WTC11 (cell line): Measurements from ENCODE around the gene GCKR.

Source experiments
- ATF1 ChIP-seq: sonication (generic); formaldehyde crosslinking; IDR thresholded peaks from 2 replicates; pipeline ENCODE4 v1.8.1; 2023; ENCODE audit warnings: mild to moderate bottlenecking, moderate library complexity, missing genetic modification reagents
- ATF2 ChIP-seq: sonication (generic); formaldehyde crosslinking; IDR thresholded peaks from 2 replicates; pipeline ENCODE4 v1.8.1; 2022; ENCODE audit warnings: low read depth, missing genetic modification reagents, borderline replicate concordance
- ATF3 ChIP-seq: sonication (generic); formaldehyde crosslinking; conservative IDR thresholded peaks from 2 replicates; pipeline ENCODE4 v1.8.1; 2022; ENCODE audit warnings: mild to moderate bottlenecking, missing genetic modification reagents
- CBFB ChIP-seq: sonication (generic); formaldehyde crosslinking; IDR thresholded peaks from 2 replicates; pipeline ENCODE4 v1.8.1; 2022; ENCODE audit warnings: mild to moderate bottlenecking, low read depth, missing genetic modification reagents
- CTCF ChIP-seq: fragments of 200-600 bp; IDR thresholded peaks from 2 replicates; pipeline ENCODE4 v1.8.0; 2022; ENCODE audit warnings: antibody characterized with exemption
- FOXP1 ChIP-seq: sonication (generic); formaldehyde crosslinking; IDR thresholded peaks from 2 replicates; pipeline ENCODE4 v1.8.0; 2022; ENCODE audit warnings: missing genetic modification reagents, mild to moderate bottlenecking, moderate library complexity, borderline replicate concordance
- HMGA2 ChIP-seq: fragments of 250-450 bp; sonication (Bioruptor Pico); IDR thresholded peaks from 2 replicates; pipeline ENCODE4 v1.4.0; 2021; ENCODE audit warnings: mild to moderate bottlenecking, moderate library complexity
- MAX ChIP-seq: sonication (generic); formaldehyde crosslinking; IDR thresholded peaks from 2 replicates; pipeline ENCODE4 v1.8.0; 2022; ENCODE audit warnings: mild to moderate bottlenecking, missing genetic modification reagents
- NR1H2 ChIP-seq: sonication (generic); formaldehyde crosslinking; IDR thresholded peaks from 2 replicates; pipeline ENCODE4 v1.9.0; 2021; ENCODE audit warnings: mild to moderate bottlenecking, moderate library complexity, missing genetic modification reagents
- NR3C1 ChIP-seq: sonication (generic); formaldehyde crosslinking; conservative IDR thresholded peaks from 2 replicates; pipeline ENCODE4 v1.8.1; 2023; ENCODE audit warnings: low read depth, mild to moderate bottlenecking, missing genetic modification reagents
- SMAD3 ChIP-seq: sonication (generic); formaldehyde crosslinking; IDR thresholded peaks from 2 replicates; pipeline ENCODE4 v1.8.0; 2022; ENCODE audit warnings: missing genetic modification reagents, mild to moderate bottlenecking, borderline replicate concordance
- TEAD1 ChIP-seq: sonication (generic); formaldehyde crosslinking; IDR thresholded peaks from 2 replicates; pipeline ENCODE4 v1.8.0; 2022; ENCODE audit warnings: mild to moderate bottlenecking, missing genetic modification reagents
- USF1 ChIP-seq: sonication (generic); formaldehyde crosslinking; IDR thresholded peaks from 2 replicates; pipeline ENCODE4 v1.8.0; 2022; ENCODE audit warnings: mild to moderate bottlenecking, missing genetic modification reagents
- ZNF423 ChIP-seq: fragments of 250-450 bp; sonication (Bioruptor Pico); IDR thresholded peaks from 2 replicates; pipeline ENCODE4 v2.1.2; 2022; ENCODE audit warnings: mild to moderate bottlenecking, moderate library complexity

GRCh38 chr2:27571197-27571596 is 74.6 kb downstream of the GCKR start:
- TF ChIP-seq CBFB (CRISPR knock-in tag) = no peak
- TF ChIP-seq USF1 (CRISPR knock-in tag) = no peak
- TF ChIP-seq CTCF = no peak
- no peak for TF ChIP-seq FOXP1 (CRISPR knock-in tag)
- TF ChIP-seq ATF3 = no peak
- no peak for TF ChIP-seq NR1H2 (CRISPR knock-in tag)
- no peak for TF ChIP-seq HMGA2 (CRISPR knock-in tag)
- TF ChIP-seq MAX (CRISPR knock-in tag) = no peak
- TF ChIP-seq NR3C1 (CRISPR knock-in tag) = no peak
- TF ChIP-seq ZNF423 = no peak
- TF ChIP-seq ATF2 (CRISPR knock-in tag) = no peak
- TF ChIP-seq SMAD3 (CRISPR knock-in tag) = no peak
- no peak for TF ChIP-seq TEAD1
- no peak for TF ChIP-seq ATF1 (CRISPR knock-in tag)
